ENCODE results near the gene SLC25A12. TPM values are rescaled to one million over a fixed set of nuclear protein-coding genes. Genes with fewer than 3 reads are reported as not detected.

The SLC25A12 gene
- total RNA-seq, 1 donor from 2014 or later: 17.7 TPM

DNA sequence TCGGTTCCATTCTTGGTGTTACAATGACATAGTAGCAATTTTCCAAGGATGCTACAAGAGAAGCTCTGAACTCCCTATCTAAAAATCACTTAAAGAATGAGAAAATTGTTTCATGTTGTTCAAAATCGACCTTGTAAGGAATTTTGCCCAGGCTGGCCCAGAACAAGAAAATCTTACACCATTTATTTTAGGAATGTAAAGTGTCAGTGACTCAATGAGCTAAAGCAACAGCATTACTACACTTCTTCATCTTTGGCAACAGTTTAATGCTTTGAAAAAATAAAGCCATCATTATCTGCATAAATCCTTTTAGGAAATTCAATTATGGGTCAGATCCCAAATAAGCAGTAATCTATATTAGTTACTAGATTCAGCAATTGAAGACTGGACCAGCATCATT, 38.6 kb downstream of the SLC25A12 start:
- peaks cover 23% of the 10 kb centered on the region for H3K36me3 Mint-ChIP-seq
- H3K27me3 Mint-ChIP-seq: no peaks in the 10 kb centered on the region
- H3K9me3 Mint-ChIP-seq: no peaks in the 10 kb centered on the region
- no peak overlapping the region for H3K27ac Mint-ChIP-seq
- no peak overlapping the region for H3K4me3 Mint-ChIP-seq
- H3K4me1 Mint-ChIP-seq (ENCODE audit: unreplicated experiment): peaks cover 5% of the 10 kb centered on the region
- no peak for DNase-seq (ENCODE audit: extremely low spot score, unreplicated experiment)
- no peak for TF ChIP-seq CTCF (conservative IDR thresholded peaks at IDR 0.05)

DNA sequence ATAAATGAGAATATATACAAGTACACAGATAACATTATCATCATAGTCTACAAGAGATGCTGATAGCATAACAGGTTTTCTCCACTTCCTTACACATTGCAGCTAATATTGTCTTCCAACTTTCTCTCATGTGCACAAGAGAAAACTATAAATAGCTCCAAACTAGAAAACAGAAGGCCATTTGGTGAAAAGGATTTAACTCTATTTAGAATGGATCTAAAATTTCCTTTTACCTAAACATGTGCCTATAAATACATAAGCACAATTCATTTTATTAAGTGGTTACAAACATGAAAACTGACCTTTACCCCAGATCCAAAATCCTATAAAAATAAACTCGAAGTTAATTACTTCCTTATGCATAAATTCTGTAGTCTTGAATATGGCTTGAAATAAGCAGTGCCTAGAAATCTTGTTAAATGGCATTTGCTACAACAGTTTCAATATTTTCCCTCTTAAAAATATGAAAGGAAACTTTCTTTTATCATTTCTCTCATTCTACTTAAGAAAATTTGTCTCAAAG, 41.6 kb downstream of the SLC25A12 start:
- Mint-ChIP-seq H3K27ac (no peak overlapping the region), H3K4me3 (no peak overlapping the region), H3K9me3 (no peaks in the 10 kb centered on the region), H3K27me3 (no peaks in the 10 kb centered on the region), H3K36me3 (peaks cover 24% of the 10 kb centered on the region), H3K4me1 (ENCODE audit: unreplicated experiment) (peaks cover 13% of the 10 kb centered on the region)
- DNase-seq (ENCODE audit: extremely low spot score, unreplicated experiment): no peak
- no peak for TF ChIP-seq CTCF (conservative IDR thresholded peaks at IDR 0.05)

DNA sequence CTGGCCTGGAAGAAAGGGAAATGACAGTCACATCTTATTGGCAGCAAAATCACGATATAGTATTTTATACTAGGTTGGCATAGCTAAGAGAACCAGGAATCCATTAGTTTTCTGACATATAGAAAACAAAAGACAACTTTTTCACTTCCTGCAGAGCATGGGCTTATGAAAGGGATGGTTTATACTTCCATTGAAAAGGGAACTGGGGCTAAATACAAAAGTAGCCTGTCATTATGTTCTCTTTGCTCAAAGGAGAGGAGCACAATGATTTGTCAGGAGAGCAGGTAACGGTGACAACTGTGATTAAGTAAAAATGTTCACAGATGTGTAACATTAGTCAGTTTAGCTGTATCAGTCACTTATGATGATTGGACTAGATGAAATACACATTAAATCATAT, 46.4 kb downstream of the SLC25A12 start:
- peaks cover 18% of the 10 kb centered on the region for H3K4me1 Mint-ChIP-seq (ENCODE audit: unreplicated experiment)
- no peaks in the 10 kb centered on the region for H3K27me3 Mint-ChIP-seq
- no peak for DNase-seq (ENCODE audit: extremely low spot score, unreplicated experiment)
- H3K27ac Mint-ChIP-seq: no peak overlapping the region
- no peak overlapping the region for H3K4me3 Mint-ChIP-seq
- H3K36me3 Mint-ChIP-seq: peaks cover 13% of the 10 kb centered on the region
- H3K9me3 Mint-ChIP-seq: no peaks in the 10 kb centered on the region
- no peak for TF ChIP-seq CTCF (conservative IDR thresholded peaks at IDR 0.05)

GRCh38 chr2:171846894-171847293, 47.1 kb downstream of the SLC25A12 start:
- Mint-ChIP-seq H3K9me3 (no peaks in the 10 kb centered on the region), H3K27ac (no peak overlapping the region), H3K36me3 (peaks cover 9% of the 10 kb centered on the region), H3K4me3 (no peak overlapping the region), H3K4me1 (ENCODE audit: unreplicated experiment) (peaks cover 14% of the 10 kb centered on the region), H3K27me3 (no peaks in the 10 kb centered on the region)
- no peak for TF ChIP-seq CTCF (conservative IDR thresholded peaks at IDR 0.05)
- DNase-seq (ENCODE audit: extremely low spot score, unreplicated experiment): no peak

DNA sequence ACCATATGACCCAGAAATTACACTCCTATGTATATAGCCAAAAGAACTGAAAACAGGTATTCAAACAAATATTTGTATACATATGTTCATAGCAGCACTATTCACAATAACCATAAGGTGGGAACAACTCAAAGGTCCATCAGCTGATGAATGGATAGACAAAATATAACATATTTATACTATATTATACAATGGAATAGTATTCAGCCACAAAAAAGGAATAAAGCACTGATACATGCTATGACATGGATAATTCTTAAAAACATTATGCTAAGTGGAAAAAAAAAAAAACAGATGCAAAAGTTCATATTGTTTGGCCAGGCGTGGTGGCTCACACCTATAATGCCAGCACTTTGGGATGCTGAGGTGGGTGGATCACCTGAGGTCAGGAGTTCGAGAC, 52.0 kb downstream of the SLC25A12 start:
- H3K9me3 Mint-ChIP-seq: no peaks in the 10 kb centered on the region
- no peak for DNase-seq (ENCODE audit: extremely low spot score, unreplicated experiment)
- no peak for TF ChIP-seq CTCF (conservative IDR thresholded peaks at IDR 0.05)
- peaks cover 26% of the 10 kb centered on the region for H3K36me3 Mint-ChIP-seq
- no peak overlapping the region for H3K4me3 Mint-ChIP-seq
- H3K27me3 Mint-ChIP-seq: no peaks in the 10 kb centered on the region
- peaks cover 4% of the 10 kb centered on the region for H3K4me1 Mint-ChIP-seq (ENCODE audit: unreplicated experiment)
- no peak overlapping the region for H3K27ac Mint-ChIP-seq

DNA sequence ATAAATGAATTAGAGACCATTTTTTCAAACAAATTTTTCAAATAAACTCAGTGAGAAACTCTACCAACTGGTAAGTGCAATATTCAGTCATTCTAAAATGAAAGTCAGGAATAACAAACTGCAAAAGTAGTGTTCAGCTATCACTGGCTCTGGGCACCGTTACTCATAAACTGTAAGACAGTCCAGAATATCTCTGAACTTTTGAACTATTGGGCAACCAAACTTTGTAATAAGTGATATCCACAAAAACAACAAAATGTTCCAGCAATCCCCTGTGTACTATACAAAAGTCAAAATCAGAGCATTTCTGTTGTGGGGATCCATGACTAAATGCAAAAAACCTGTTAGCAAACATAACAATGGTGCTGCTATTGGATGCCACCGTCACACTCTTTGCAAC, 56.3 kb downstream of the SLC25A12 start:
- Mint-ChIP-seq H3K9me3 (peaks cover 4% of the 10 kb centered on the region), H3K4me3 (no peak overlapping the region), H3K27me3 (no peaks in the 10 kb centered on the region)

More for the DNA sequence above, 56.3 kb downstream of the SLC25A12 start:
- no peak for DNase-seq (ENCODE audit: extremely low spot score, unreplicated experiment)
- Mint-ChIP-seq H3K27ac (no peak overlapping the region), H3K36me3 (peaks cover 56% of the 10 kb centered on the region), H3K4me1 (ENCODE audit: unreplicated experiment) (peaks cover 3% of the 10 kb centered on the region)
- no peak for TF ChIP-seq CTCF (conservative IDR thresholded peaks at IDR 0.05)
